H1 (cell line): ENCODE data around the gene CDH7. TPM values are rescaled to one million over a fixed set of nuclear protein-coding genes. Genes with fewer than 3 reads are reported as not detected.

Experiments used
- CTCF ChIA-PET: fragments of 300-600 bp; sonication (Branson Sonifier 250); formaldehyde crosslinking; loops from one replicate; lab custom pipeline; 2021; ENCODE audit not compliant: partially characterized antibody; lab: Charles Lee
- POLR2A ChIA-PET: fragments of 300-600 bp; sonication (Branson Sonifier 250); formaldehyde crosslinking; loops from one replicate; lab custom pipeline; 2021; ENCODE audit warnings: inconsistent platforms; ENCODE audit not compliant: partially characterized antibody; lab: Charles Lee
- DNase-seq, 2 experiments: peaks; one replicate each; pipeline versions ENCODE4 v3.0.0 to v3.0.0-alpha.2; 2010 to 2022; ENCODE audit warnings: low spot score in 2 of 2, low read depth in 1 of 2, mixed read lengths in 1 of 2
- FAIRE-seq: peaks from 2 replicates; lab custom pipeline; 2011; peaks lifted over from hg19 to GRCh38; lab: Jason Lieb, UNC
- H2AFZ ChIP-seq: 2 replicates; pipeline ENCODE4 v1.8.1; 2012; ENCODE audit warnings: low read length, inconsistent platforms
- H2AK5ac ChIP-seq: 2 replicates; pipeline ENCODE4 v1.6.1; 2013; ENCODE audit warnings: low read depth, low read length
- H2BK120ac ChIP-seq: replicated peaks from 2 replicates; pipeline ENCODE3; 2013; ENCODE audit warnings: low read depth, low read length, inconsistent platforms
- H2BK12ac ChIP-seq: 2 replicates; pipeline ENCODE4 v1.6.1; 2013; ENCODE audit warnings: low read depth, low read length
- H2BK15ac ChIP-seq: 2 replicates; pipeline ENCODE4 v1.6.1; 2013; ENCODE audit warnings: low read length
- H2BK20ac ChIP-seq: 2 replicates; pipeline ENCODE4 v1.6.1; 2013; ENCODE audit warnings: low read length
- H2BK5ac ChIP-seq: 2 replicates; pipeline ENCODE4 v1.6.1; 2013; ENCODE audit warnings: low read depth, low read length
- H3K14ac ChIP-seq: 2 replicates; pipeline ENCODE4 v1.6.1; 2013; ENCODE audit warnings: inconsistent platforms; ENCODE audit not compliant: insufficient read length
- H3K18ac ChIP-seq: 2 replicates; pipeline ENCODE4 v1.6.1; 2013; ENCODE audit warnings: low read length; ENCODE audit errors: extremely low read depth
- H3K23ac ChIP-seq: 2 replicates; pipeline ENCODE4 v1.6.1; 2013; ENCODE audit warnings: inconsistent platforms; ENCODE audit not compliant: insufficient read length
- H3K23me2 ChIP-seq: 2 replicates; pipeline ENCODE4 v1.6.1; 2013; ENCODE audit warnings: low read depth, low read length
- H3K27ac ChIP-seq: 2 replicates; pipeline ENCODE4 v1.6.1; 2011; ENCODE audit warnings: low read depth, low read length, inconsistent platforms
- H3K27me3 ChIP-seq, 4 experiments: replicated peaks in 1 of 4; 1 replicate in 1 of 4; 2 replicates in 3 of 4; pipeline versions ENCODE4 v1.6.1 to v1.8.1; 2011 to 2013; ENCODE audit warnings: low read length in 3 of 4, mild to moderate bottlenecking in 3 of 4, inconsistent platforms in 2 of 4, mixed read lengths in 2 of 4, moderate library complexity in 1 of 4; ENCODE audit not compliant: control insufficient read depth in 3 of 4, insufficient read depth in 3 of 4; ENCODE audit errors: extremely low read depth in 1 of 4
- H3K36me3 ChIP-seq, 4 experiments: 2 replicates each; pipeline versions ENCODE4 v1.6.1 to v1.8.1; 2011 to 2013; ENCODE audit warnings: mild to moderate bottlenecking in 4 of 4, low read length in 3 of 4, moderate library complexity in 2 of 4, control low read depth in 1 of 4, inconsistent platforms in 1 of 4; ENCODE audit not compliant: insufficient read depth in 4 of 4, control insufficient read depth in 2 of 4
- H3K4ac ChIP-seq: replicated peaks from 2 replicates; pipeline ENCODE3; 2013; ENCODE audit warnings: low read length, low read depth, mixed read lengths, inconsistent platforms; ENCODE audit not compliant: insufficient read length
- H3K4me1 ChIP-seq, 4 experiments: replicated peaks in 1 of 4; 1 replicate in 1 of 4; 2 replicates in 3 of 4; pipeline versions ENCODE4 v1.6.1 to v1.8.1; 2011 to 2013; ENCODE audit warnings: low read length in 3 of 4, inconsistent platforms in 2 of 4, mixed read lengths in 1 of 4; ENCODE audit not compliant: insufficient read depth in 4 of 4, control insufficient read depth in 3 of 4
- H3K4me2 ChIP-seq, 2 experiments: 2 replicates each; pipeline versions ENCODE4 v1.6.1 to v1.8.1; 2011 to 2013; ENCODE audit warnings: low read depth in 2 of 2, low read length in 2 of 2, control low read depth in 1 of 2, inconsistent platforms in 1 of 2, mild to moderate bottlenecking in 1 of 2; ENCODE audit not compliant: insufficient read depth in 1 of 2
- H3K4me3 ChIP-seq, 4 experiments: fragments of 200-600, 300-600 bp in 1 of 4; sonication (generic), shearing (Covaris generic), sonication (Bioruptor Twin) in 1 of 4; 2 replicates each; pipeline versions ENCODE4 v1.5.1 to v1.8.1; 2011 to 2016; ENCODE audit warnings: low read length in 4 of 4, low read depth in 3 of 4, control low read depth in 2 of 4, inconsistent platforms in 2 of 4, mild to moderate bottlenecking in 2 of 4, mixed read lengths in 1 of 4, moderate library complexity in 1 of 4; ENCODE audit not compliant: insufficient read depth in 2 of 4; ENCODE audit errors: extremely low read depth in 1 of 4
- H3K56ac ChIP-seq: replicated peaks from 2 replicates; pipeline ENCODE3; 2013; ENCODE audit warnings: low read depth, mild to moderate bottlenecking, mixed read lengths, low read length, inconsistent platforms; ENCODE audit not compliant: insufficient read length
- H3K79me1 ChIP-seq: 2 replicates; pipeline ENCODE4 v1.6.1; 2013; ENCODE audit warnings: low read depth, low read length, control low read depth
- H3K79me2 ChIP-seq, 2 experiments: 2 replicates each; pipeline versions ENCODE4 v1.6.1 to v1.8.1; 2012 to 2013; ENCODE audit warnings: low read length in 2 of 2, mild to moderate bottlenecking in 2 of 2, inconsistent platforms in 1 of 2; ENCODE audit not compliant: insufficient read depth in 2 of 2, control insufficient read depth in 1 of 2
- H3K9ac ChIP-seq, 4 experiments: replicated peaks in 1 of 4; 1 replicate in 1 of 4; 2 replicates in 3 of 4; pipeline versions ENCODE4 v1.6.1 to v1.8.1; 2011 to 2013; ENCODE audit warnings: low read depth in 3 of 4, low read length in 3 of 4, control low read depth in 2 of 4, mild to moderate bottlenecking in 2 of 4, moderate library complexity in 2 of 4, inconsistent platforms in 1 of 4; ENCODE audit errors: extremely low read depth in 1 of 4
- H3K9me3 ChIP-seq, 2 experiments: 2 replicates each; pipeline versions ENCODE4 v1.6.1 to v1.8.1; 2012 to 2013; ENCODE audit warnings: mild to moderate bottlenecking in 2 of 2, moderate library complexity in 2 of 2, control low read depth in 1 of 2, inconsistent platforms in 1 of 2, low read depth in 1 of 2, low read length in 1 of 2, mixed read lengths in 1 of 2; ENCODE audit not compliant: insufficient read depth in 2 of 2
- H4K20me1 ChIP-seq, 2 experiments: replicated peaks in 1 of 2; 2 replicates each; pipeline versions ENCODE3 to v1.8.1; 2011 to 2013; ENCODE audit warnings: inconsistent platforms in 2 of 2, low read length in 2 of 2, mild to moderate bottlenecking in 1 of 2; ENCODE audit not compliant: insufficient read depth in 2 of 2, control insufficient read depth in 1 of 2
- H4K5ac ChIP-seq: 2 replicates; pipeline ENCODE4 v1.6.1; 2013; ENCODE audit warnings: low read length, low read depth, mixed read lengths, inconsistent platforms; ENCODE audit not compliant: insufficient read length
- H4K8ac ChIP-seq: 2 replicates; pipeline ENCODE4 v1.8.0; 2013; ENCODE audit warnings: mild to moderate bottlenecking, moderate library complexity, low read length, inconsistent platforms; ENCODE audit not compliant: insufficient read depth; ENCODE audit errors: extremely low read depth
- H4K91ac ChIP-seq: replicated peaks from 2 replicates; pipeline ENCODE3; 2013; ENCODE audit warnings: low read length, mixed read lengths, inconsistent platforms; ENCODE audit not compliant: insufficient read length
- ATF2 ChIP-seq: IDR thresholded peaks from 2 replicates; pipeline ENCODE4 v1.6.1; 2012; ENCODE audit warnings: low read length, inconsistent platforms
- CHD1 ChIP-seq: IDR thresholded peaks from 2 replicates; pipeline ENCODE4 v1.6.1; 2012; ENCODE audit warnings: low read depth, low read length, improper control_type of control experiment
- RAD21 ChIP-seq, 2 experiments: IDR thresholded peaks in 1 of 2; conservative IDR thresholded peaks in 1 of 2; 2 replicates each; pipeline ENCODE4 v1.6.1; 2011; ENCODE audit warnings: low read depth in 2 of 2, low read length in 2 of 2, improper control_type of control experiment in 1 of 2, inconsistent platforms in 1 of 2, mild to moderate bottlenecking in 1 of 2, moderate library complexity in 1 of 2
- SP2 ChIP-seq: IDR thresholded peaks from 2 replicates; pipeline ENCODE4 v1.6.1; 2012; ENCODE audit warnings: mild to moderate bottlenecking, low read length, inconsistent platforms
- TEAD4 ChIP-seq: IDR thresholded peaks from 2 replicates; pipeline ENCODE4 v1.6.1; 2012; ENCODE audit warnings: low read depth, low read length, inconsistent platforms, mixed read lengths
- WGBS, 2 experiments: shearing (Covaris generic) in 1 of 2; methylation state at CpG; one replicate each; pipeline versions ENCODE4 v1.1.6 to v1.1.7; 2013 to 2015; ENCODE audit warnings: low lambda C conversion rate in 2 of 2, mixed read lengths in 2 of 2, inconsistent platforms in 1 of 2, low coverage in 1 of 2, missing lambda C conversion rate in 1 of 2; ENCODE audit not compliant: insufficient replicate concordance in 2 of 2, insufficient coverage in 1 of 2, insufficient read length in 1 of 2; ENCODE audit errors: extremely low coverage in 1 of 2, missing lambda C conversion rate in 1 of 2; 5-methylcytosine and 5-hydroxymethylcytosine counted together
- polyA plus RNA-seq, 7 experiments: library from polyadenylated mRNA; depleted of rRNA in 3 of 7; stranded (reverse) in 5 of 7; unstranded in 2 of 7; fragments of >200 nt in 5 of 7; fragments of 200-250 nt in 2 of 7; gene quantifications; 1 replicate in 5 of 7; 2 replicates in 1 of 7; 4 replicates in 1 of 7; pipeline versions ENCODE4 v1.2.1 to v1.2.3, GENCODE V29; 2011 to 2013; ENCODE audit warnings: missing spikeins in 2 of 7, mixed read lengths in 2 of 7
- total RNA-seq: library from RNA; stranded (reverse); fragmentation: NEBNext Ultra II Directional; extraction: Animal tissue kit (Norgen Biotek cat#: 25700); gene quantifications from 2 replicates; pipeline ENCODE4 v1.2.1, GENCODE V29; 2021

Gene CDH7
- total and polyA plus RNA-seq, 2 of the 8 experiments (the other 6 are each of a cell fraction or from before 2014, with no cell fraction given), result 1.00 to 1.5 TPM

DNA sequence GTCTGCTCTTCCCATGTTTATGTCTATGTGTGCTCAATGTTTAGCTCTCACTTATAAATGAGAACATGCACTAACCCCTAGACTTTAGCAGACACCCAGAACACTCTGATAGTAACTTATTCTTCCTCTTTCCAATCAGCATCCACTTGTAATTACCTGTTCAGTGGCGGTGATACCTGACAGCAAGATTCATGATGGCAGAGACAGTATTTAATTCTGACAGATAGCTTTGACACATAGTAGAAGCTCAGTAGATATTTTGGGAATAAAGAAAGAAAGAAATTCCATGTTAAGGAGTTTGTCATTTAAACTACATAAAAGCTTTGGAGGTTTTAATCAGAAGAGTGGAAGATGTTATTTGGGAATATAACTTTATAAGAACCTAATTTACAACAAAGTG is 171.3 kb downstream of the CDH7 start:
- H3K79me1 ChIP-seq, result no peaks in the 10 kb centered on the region
- H3K56ac ChIP-seq, result no peak overlapping the region
- no peak overlapping the region for H3K14ac ChIP-seq
- no peak overlapping the region for H3K4me2 ChIP-seq
- H3K79me2 ChIP-seq, result no peaks in the 10 kb centered on the region
- H3K23me2 ChIP-seq, result no peaks in the 10 kb centered on the region
- no peaks in the 10 kb centered on the region for H3K4me1 ChIP-seq
- no peak overlapping the region for H3K18ac ChIP-seq
- no peaks in the 10 kb centered on the region for H4K20me1 ChIP-seq
- POLR2A ChIA-PET, result no interaction called here
- CTCF ChIA-PET, result no interaction called here
- H4K8ac ChIP-seq, result no peak overlapping the region
- WGBS, 2 experiments, result 89% methylated on average over 1 of the region's 1 CpG; no CpG with 5 or more reads in 1 of the 2 experiments
- no peak overlapping the region for H2BK5ac ChIP-seq
- no peak for DNase-seq
- no peak overlapping the region for H3K27ac ChIP-seq
- H2BK12ac ChIP-seq, result no peak overlapping the region
- no peaks in the 10 kb centered on the region for H3K27me3 ChIP-seq
- H3K23ac ChIP-seq, result no peak overlapping the region
- H3K4me3 ChIP-seq, result no peak overlapping the region
- H2BK20ac ChIP-seq, result no peak overlapping the region
- H3K4ac ChIP-seq, result no peak overlapping the region
- no peak overlapping the region for H2BK15ac ChIP-seq
- no peaks in the 10 kb centered on the region for H3K36me3 ChIP-seq
- H3K9ac ChIP-seq, result no peak overlapping the region
- TF ChIP-seq RAD21 (IDR thresholded peaks at IDR 0.05 in 1 of 2, conservative IDR thresholded peaks at IDR 0.05 in 1 of 2; ENCODE audit: low read depth in 2 of 2, low read length in 2 of 2), result no peak
- no peak for TF ChIP-seq TEAD4
- TF ChIP-seq SP2, result no peak
- no peak for TF ChIP-seq CHD1
- no peak for TF ChIP-seq ATF2
- no peak for FAIRE-seq
- H3K9me3 ChIP-seq, result no peaks in the 10 kb centered on the region
- no peak overlapping the region for H2BK120ac ChIP-seq
- H2AFZ ChIP-seq, result no peak overlapping the region
- no peak overlapping the region for H4K5ac ChIP-seq
- H2AK5ac ChIP-seq, result no peak overlapping the region
- no peak overlapping the region for H4K91ac ChIP-seq
